DND-41 (cell line): ENCODE measurements around the gene ADAM33.

ENCODE experiments used
- ATAC-seq: fragments of 200-7000 bp; cut with Tn5 transposase; 3 replicates; pipeline ENCODE4 v1.9.1; 2021; ENCODE audit warnings: low read depth; ENCODE audit not compliant: insufficient read depth
- DNase-seq: peaks from one replicate; pipeline ENCODE4 v3.0.0-alpha.2; 2020
- H2AFZ ChIP-seq: 2 replicates; pipeline ENCODE4 v1.6.0; 2012; ENCODE audit warnings: low read depth, low read length
- H3K27ac ChIP-seq: 2 replicates; pipeline ENCODE4 v1.5.1; 2012; ENCODE audit warnings: low read length, inconsistent platforms
- H3K27me3 ChIP-seq: fragments of 200-600 bp; sonication (generic); 2 replicates; pipeline ENCODE4 v1.6.0; 2012; ENCODE audit warnings: low read length, mild to moderate bottlenecking, inconsistent platforms; ENCODE audit not compliant: insufficient read depth, poor library complexity
- H3K36me3 ChIP-seq: 2 replicates; pipeline ENCODE4 v1.5.1; 2012; ENCODE audit warnings: low read length, inconsistent platforms; ENCODE audit not compliant: insufficient read depth
- H3K4me1 ChIP-seq: 2 replicates; pipeline ENCODE4 v1.5.1; 2012; ENCODE audit warnings: mild to moderate bottlenecking, low read length; ENCODE audit not compliant: insufficient read depth
- H3K4me2 ChIP-seq: 2 replicates; pipeline ENCODE4 v1.6.0; 2012; ENCODE audit warnings: mild to moderate bottlenecking, moderate library complexity, low read length, inconsistent platforms; ENCODE audit not compliant: insufficient read depth
- H3K4me3 ChIP-seq, 2 experiments: fragments of 200-600 bp in 1 of 2; shearing (Covaris generic) in 1 of 2; 2 replicates each; pipeline ENCODE4 v1.5.1; 2012 to 2016; ENCODE audit warnings: inconsistent platforms in 2 of 2, low read length in 2 of 2, mild to moderate bottlenecking in 2 of 2, low read depth in 1 of 2, moderate library complexity in 1 of 2
- H3K79me2 ChIP-seq: 2 replicates; pipeline ENCODE4 v1.6.0; 2012; ENCODE audit warnings: low read length, inconsistent platforms; ENCODE audit not compliant: insufficient read depth
- H3K9ac ChIP-seq: 2 replicates; pipeline ENCODE4 v1.6.0; 2012; ENCODE audit warnings: low read depth, mild to moderate bottlenecking, inconsistent platforms, low read length, moderate library complexity
- H3K9me3 ChIP-seq: 2 replicates; pipeline ENCODE4 v1.5.1; 2012; ENCODE audit warnings: low read length, moderate library complexity, mild to moderate bottlenecking, inconsistent platforms; ENCODE audit not compliant: insufficient read depth, severe bottlenecking
- H4K20me1 ChIP-seq: 2 replicates; pipeline ENCODE4 v1.6.0; 2012; ENCODE audit warnings: low read length; ENCODE audit not compliant: insufficient read depth
- EZH2 ChIP-seq: IDR thresholded peaks from 3 replicates; pipeline ENCODE4 v1.6.1; 2012; ENCODE audit warnings: borderline replicate concordance, low read depth, mild to moderate bottlenecking, moderate library complexity, low read length, inconsistent platforms; ENCODE audit not compliant: severe bottlenecking
- TF ChIP-seq, protein P1 (sequence below): IDR thresholded peaks from 2 replicates; pipeline ENCODE4 v1.5.1; 2012; ENCODE audit warnings: borderline replicate concordance, low read length, moderate library complexity, mild to moderate bottlenecking; ENCODE audit not compliant: poor library complexity, severe bottlenecking; ENCODE audit errors: extremely low read depth

ADAM33 gene

DNA sequence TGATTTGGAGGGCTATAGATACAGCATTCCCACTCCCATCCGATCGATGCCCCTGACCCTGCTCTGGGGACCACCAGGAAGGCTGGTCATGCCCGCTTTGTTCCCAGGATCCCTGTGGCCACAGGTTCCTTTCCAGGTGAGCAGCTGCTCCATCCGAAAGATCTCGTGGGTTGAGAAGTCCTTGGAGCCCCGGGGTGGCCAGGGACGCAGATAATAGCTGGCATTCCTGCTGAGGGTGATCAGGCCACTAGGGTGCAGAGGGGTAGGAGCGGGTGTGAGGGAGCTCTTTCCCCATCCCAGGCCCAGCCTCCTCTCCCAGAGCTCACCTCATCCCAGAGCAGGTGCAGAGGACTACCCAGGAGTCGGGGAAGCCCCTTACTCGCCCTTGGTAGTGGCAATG, 7.4 kb downstream of the ADAM33 start:
- no peak overlapping the region for H3K9ac ChIP-seq
- H4K20me1 ChIP-seq, result peaks cover 25% of the 10 kb centered on the region
- H3K4me1 ChIP-seq, result peaks cover 4% of the 10 kb centered on the region
- TF ChIP-seq, protein P1, sequence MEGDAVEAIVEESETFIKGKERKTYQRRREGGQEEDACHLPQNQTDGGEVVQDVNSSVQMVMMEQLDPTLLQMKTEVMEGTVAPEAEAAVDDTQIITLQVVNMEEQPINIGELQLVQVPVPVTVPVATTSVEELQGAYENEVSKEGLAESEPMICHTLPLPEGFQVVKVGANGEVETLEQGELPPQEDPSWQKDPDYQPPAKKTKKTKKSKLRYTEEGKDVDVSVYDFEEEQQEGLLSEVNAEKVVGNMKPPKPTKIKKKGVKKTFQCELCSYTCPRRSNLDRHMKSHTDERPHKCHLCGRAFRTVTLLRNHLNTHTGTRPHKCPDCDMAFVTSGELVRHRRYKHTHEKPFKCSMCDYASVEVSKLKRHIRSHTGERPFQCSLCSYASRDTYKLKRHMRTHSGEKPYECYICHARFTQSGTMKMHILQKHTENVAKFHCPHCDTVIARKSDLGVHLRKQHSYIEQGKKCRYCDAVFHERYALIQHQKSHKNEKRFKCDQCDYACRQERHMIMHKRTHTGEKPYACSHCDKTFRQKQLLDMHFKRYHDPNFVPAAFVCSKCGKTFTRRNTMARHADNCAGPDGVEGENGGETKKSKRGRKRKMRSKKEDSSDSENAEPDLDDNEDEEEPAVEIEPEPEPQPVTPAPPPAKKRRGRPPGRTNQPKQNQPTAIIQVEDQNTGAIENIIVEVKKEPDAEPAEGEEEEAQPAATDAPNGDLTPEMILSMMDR, result no peak
- no peak for TF ChIP-seq EZH2
- DNase-seq, result no peak
- no peak overlapping the region for H3K4me2 ChIP-seq
- no peaks in the 10 kb centered on the region for H3K79me2 ChIP-seq
- peaks cover 9% of the 10 kb centered on the region for H3K27me3 ChIP-seq
- no peak overlapping the region for H3K4me3 ChIP-seq
- ATAC-seq, result no peak
- no peaks in the 10 kb centered on the region for H3K9me3 ChIP-seq
- H3K36me3 ChIP-seq, result no peaks in the 10 kb centered on the region
- no peak overlapping the region for H2AFZ ChIP-seq
- no peak overlapping the region for H3K27ac ChIP-seq

DNA sequence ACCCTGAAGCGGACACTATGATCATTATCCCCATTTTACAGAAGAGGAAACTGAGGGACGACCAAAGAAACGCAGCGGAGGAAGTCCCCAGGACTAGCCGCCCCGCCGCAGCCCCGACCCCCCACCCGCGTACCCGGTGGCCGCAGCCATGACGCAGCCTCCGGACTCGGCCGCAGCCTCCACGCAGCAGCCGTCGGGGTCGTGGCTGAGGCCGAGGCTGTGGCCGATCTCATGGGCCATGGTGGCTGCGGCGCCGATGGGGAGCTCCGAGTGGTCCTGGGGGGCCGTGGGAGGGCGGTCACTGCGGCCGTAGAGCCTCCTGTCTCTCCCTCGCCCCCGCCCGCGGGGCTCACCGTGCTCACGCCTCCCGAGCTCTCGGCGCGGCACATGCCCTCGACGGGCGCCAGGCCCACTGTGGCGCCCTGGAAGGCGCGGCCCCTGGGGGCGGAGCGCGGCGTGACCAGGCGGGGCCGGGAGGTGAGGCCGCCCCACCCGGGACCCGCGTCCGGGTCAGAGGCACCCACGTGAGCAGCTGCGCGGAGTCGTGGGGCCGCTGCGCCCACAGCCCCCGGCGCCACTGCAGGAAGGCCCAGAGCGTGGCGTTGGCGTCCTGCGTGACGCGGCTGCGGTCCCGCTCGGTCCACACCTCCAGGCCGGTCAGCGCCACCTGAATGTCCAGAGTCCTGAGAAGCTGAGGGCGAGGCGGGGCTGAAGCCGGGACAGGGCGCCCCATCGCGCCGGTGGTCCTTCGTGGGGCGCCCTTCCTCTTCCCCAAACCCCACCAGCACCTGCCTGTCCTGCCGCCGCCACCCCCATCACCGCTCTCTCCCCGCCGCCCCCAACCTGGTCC, 8.4 kb downstream of the ADAM33 start:
- peaks cover 4% of the 10 kb centered on the region for H3K27me3 ChIP-seq
- no peaks in the 10 kb centered on the region for H3K36me3 ChIP-seq
- no peak for ATAC-seq
- peaks cover 4% of the 10 kb centered on the region for H3K4me1 ChIP-seq
- peaks cover 25% of the 10 kb centered on the region for H4K20me1 ChIP-seq
- H3K4me3 ChIP-seq, result no peak overlapping the region
- H3K9me3 ChIP-seq, result no peaks in the 10 kb centered on the region
- H3K9ac ChIP-seq, result no peak overlapping the region
- no peak overlapping the region for H2AFZ ChIP-seq
- no peak overlapping the region for H3K4me2 ChIP-seq
- TF ChIP-seq, protein P1, result no peak
- TF ChIP-seq EZH2, result no peak
- no peaks in the 10 kb centered on the region for H3K79me2 ChIP-seq
- H3K27ac ChIP-seq, result no peak overlapping the region
- DNase-seq, result no peak

DNA sequence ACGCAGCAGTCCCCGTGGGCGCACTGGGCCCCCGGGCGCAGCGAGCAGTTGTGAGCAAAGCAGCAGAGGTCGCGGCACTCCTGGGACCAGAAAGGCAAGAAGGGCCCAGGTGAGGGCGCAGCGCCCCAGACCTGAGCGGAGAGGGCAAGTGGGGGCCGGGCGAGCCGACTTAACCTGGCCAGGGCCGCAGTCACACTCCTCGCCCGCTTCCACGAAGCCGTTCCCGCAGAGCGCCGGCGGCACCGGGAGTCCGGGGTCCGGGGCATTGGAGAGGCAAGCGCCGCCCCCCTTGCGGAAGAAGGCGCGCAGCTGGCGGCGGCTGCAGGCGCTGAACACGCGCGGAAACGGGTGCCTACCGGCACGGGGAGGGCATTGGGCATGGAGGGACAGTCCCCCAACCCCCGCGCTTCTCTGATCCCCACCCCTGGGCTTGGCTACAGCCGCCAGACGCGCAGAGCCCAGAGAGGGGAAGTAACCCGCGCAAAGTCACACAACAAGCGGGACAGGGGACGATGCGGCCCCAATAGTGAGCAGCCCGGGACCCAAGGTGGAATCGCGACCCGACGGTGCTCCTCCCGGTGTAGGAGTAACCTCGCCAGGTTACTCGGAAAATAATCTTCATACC, 9.2 kb downstream of the ADAM33 start:
- H3K9me3 ChIP-seq, result no peaks in the 10 kb centered on the region
- H3K27me3 ChIP-seq, result peaks cover 4% of the 10 kb centered on the region
- H3K79me2 ChIP-seq, result no peaks in the 10 kb centered on the region
- H3K36me3 ChIP-seq, result no peaks in the 10 kb centered on the region
- TF ChIP-seq EZH2, result no peak
- TF ChIP-seq, protein P1, result no peak
- H3K4me3 ChIP-seq, result no peak overlapping the region
- H3K27ac ChIP-seq, result no peak overlapping the region
- H3K4me2 ChIP-seq, result no peak overlapping the region
- peaks cover 4% of the 10 kb centered on the region for H3K4me1 ChIP-seq
- H4K20me1 ChIP-seq, result peaks cover 25% of the 10 kb centered on the region
- no peak for DNase-seq
- ATAC-seq, result no peak
- H3K9ac ChIP-seq, result no peak overlapping the region
- H2AFZ ChIP-seq, result no peak overlapping the region
